GM23338 (cell line): ENCODE results near the gene MIX23.

Experiments used
- CREB1 ChIP-seq: fragments of 250-450 bp; sonication (Bioruptor Pico); IDR thresholded peaks from 2 replicates; pipeline ENCODE4 v1.5.0; 2020; ENCODE audit warnings: low read depth, mild to moderate bottlenecking, moderate library complexity
- EZH2 ChIP-seq: fragments of 200-600 bp; sonication (generic); IDR thresholded peaks from one replicate; pipeline ENCODE4 v1.8.0; 2017; ENCODE audit warnings: antibody characterized with exemption, mild to moderate bottlenecking, low read depth; ENCODE audit not compliant: unreplicated experiment
- EZH2phosphoT487 ChIP-seq: fragments of 200-600 bp; sonication (generic); IDR thresholded peaks from one replicate; pipeline ENCODE4 v1.8.1; 2018; ENCODE audit warnings: antibody characterized with exemption; ENCODE audit not compliant: unreplicated experiment
- POLR2AphosphoS5 ChIP-seq: IDR thresholded peaks from 2 replicates; pipeline ENCODE4 v1.6.1; 2016; ENCODE audit warnings: antibody characterized with exemption, low read depth
- ZNF331 ChIP-seq: fragments of 250-450 bp; sonication (Bioruptor Pico); IDR thresholded peaks from 2 replicates; pipeline ENCODE4 v1.5.0; 2020; ENCODE audit warnings: low read depth, mild to moderate bottlenecking, moderate library complexity
- TF ChIP-seq, protein P1 (sequence below): IDR thresholded peaks from one replicate; pipeline ENCODE4 v1.6.1; 2018; ENCODE audit warnings: antibody characterized with exemption; ENCODE audit not compliant: unreplicated experiment
- TF ChIP-seq, protein P2 (sequence below), 2 experiments: fragments of 200-600 bp in 1 of 2; sonication (generic) in 1 of 2; conservative IDR thresholded peaks; 2 replicates each; pipeline versions ENCODE4 v1.5.1 to v1.6.1; 2016 to 2017; ENCODE audit warnings: antibody characterized with exemption in 2 of 2, low read depth in 2 of 2, mild to moderate bottlenecking in 2 of 2, moderate library complexity in 1 of 2

DNA sequence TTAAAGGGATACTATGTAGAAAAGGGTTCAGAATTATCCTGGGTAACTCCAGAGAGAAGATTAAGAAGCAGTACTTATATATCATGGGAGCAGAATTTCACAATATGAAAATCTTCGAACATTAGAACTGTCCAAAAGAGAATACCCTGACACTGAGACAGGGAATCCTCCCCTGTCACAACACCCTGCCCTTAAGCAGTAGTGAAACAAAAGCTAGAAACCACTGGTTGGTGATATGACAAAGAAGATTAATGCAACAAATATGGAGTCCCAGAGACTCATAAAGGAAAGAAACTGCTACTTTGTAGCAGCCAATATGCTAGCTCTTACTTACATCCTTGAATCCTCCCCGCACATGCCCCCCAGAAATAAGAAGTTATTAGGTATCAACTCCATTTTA, 18.5 kb downstream of the MIX23 start:
- no peak for TF ChIP-seq EZH2
- TF ChIP-seq, protein P1, sequence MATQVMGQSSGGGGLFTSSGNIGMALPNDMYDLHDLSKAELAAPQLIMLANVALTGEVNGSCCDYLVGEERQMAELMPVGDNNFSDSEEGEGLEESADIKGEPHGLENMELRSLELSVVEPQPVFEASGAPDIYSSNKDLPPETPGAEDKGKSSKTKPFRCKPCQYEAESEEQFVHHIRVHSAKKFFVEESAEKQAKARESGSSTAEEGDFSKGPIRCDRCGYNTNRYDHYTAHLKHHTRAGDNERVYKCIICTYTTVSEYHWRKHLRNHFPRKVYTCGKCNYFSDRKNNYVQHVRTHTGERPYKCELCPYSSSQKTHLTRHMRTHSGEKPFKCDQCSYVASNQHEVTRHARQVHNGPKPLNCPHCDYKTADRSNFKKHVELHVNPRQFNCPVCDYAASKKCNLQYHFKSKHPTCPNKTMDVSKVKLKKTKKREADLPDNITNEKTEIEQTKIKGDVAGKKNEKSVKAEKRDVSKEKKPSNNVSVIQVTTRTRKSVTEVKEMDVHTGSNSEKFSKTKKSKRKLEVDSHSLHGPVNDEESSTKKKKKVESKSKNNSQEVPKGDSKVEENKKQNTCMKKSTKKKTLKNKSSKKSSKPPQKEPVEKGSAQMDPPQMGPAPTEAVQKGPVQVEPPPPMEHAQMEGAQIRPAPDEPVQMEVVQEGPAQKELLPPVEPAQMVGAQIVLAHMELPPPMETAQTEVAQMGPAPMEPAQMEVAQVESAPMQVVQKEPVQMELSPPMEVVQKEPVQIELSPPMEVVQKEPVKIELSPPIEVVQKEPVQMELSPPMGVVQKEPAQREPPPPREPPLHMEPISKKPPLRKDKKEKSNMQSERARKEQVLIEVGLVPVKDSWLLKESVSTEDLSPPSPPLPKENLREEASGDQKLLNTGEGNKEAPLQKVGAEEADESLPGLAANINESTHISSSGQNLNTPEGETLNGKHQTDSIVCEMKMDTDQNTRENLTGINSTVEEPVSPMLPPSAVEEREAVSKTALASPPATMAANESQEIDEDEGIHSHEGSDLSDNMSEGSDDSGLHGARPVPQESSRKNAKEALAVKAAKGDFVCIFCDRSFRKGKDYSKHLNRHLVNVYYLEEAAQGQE, result no peak
- TF ChIP-seq, protein P2, sequence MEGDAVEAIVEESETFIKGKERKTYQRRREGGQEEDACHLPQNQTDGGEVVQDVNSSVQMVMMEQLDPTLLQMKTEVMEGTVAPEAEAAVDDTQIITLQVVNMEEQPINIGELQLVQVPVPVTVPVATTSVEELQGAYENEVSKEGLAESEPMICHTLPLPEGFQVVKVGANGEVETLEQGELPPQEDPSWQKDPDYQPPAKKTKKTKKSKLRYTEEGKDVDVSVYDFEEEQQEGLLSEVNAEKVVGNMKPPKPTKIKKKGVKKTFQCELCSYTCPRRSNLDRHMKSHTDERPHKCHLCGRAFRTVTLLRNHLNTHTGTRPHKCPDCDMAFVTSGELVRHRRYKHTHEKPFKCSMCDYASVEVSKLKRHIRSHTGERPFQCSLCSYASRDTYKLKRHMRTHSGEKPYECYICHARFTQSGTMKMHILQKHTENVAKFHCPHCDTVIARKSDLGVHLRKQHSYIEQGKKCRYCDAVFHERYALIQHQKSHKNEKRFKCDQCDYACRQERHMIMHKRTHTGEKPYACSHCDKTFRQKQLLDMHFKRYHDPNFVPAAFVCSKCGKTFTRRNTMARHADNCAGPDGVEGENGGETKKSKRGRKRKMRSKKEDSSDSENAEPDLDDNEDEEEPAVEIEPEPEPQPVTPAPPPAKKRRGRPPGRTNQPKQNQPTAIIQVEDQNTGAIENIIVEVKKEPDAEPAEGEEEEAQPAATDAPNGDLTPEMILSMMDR (conservative IDR thresholded peaks at IDR 0.05; ENCODE audit: low read depth in 2 of 2), result no peak
- TF ChIP-seq POLR2AphosphoS5, result no peak
- no peak for TF ChIP-seq ZNF331 (CRISPR knock-in tag)
- no peak for TF ChIP-seq CREB1 (CRISPR knock-in tag)
- no peak for TF ChIP-seq EZH2phosphoT487
